ENCODE measurements around the gene MAT2A.
A peak's percentile ranks its signal among the peaks of the same experiment; 100 is the strongest.

The MAT2A gene

GRCh38 chr2:85514323-85514722 lies 24.6 kb upstream of the MAT2A start:
- no peak for TF ChIP-seq CTCF (IDR thresholded peaks at IDR 0.05; ENCODE audit: insufficient read depth, low read depth, low read length, missing control alignments)
- H3K4me3 ChIP-seq (ENCODE audit: low read length): no peak overlapping the region
- no peak for DNase-seq (ENCODE audit: low read depth)

- no peak overlapping the region for H3K4me3 ChIP-seq (ENCODE audit: low read length)
- TF ChIP-seq CTCF (IDR thresholded peaks at IDR 0.05; ENCODE audit: insufficient read depth, low read depth, low read length, missing control alignments): no peak
- DNase-seq (ENCODE audit: low read depth): peak; percentile 49
Observed at GRCh38 chr2:85516653-85517389, 22.1 kb upstream of the MAT2A start.

GRCh38 chr2:85522090-85522647 lies 16.8 kb upstream of the MAT2A start:
- no peak for DNase-seq (ENCODE audit: low read depth)
- H3K4me3 ChIP-seq (ENCODE audit: low read length): no peak overlapping the region
- TF ChIP-seq CTCF (IDR thresholded peaks at IDR 0.05; ENCODE audit: insufficient read depth, low read depth, low read length, missing control alignments): no peak

- no peak overlapping the region for H3K4me3 ChIP-seq (ENCODE audit: low read length)
- DNase-seq (ENCODE audit: low read depth): no peak
- no peak for TF ChIP-seq CTCF (IDR thresholded peaks at IDR 0.05; ENCODE audit: insufficient read depth, low read depth, low read length, missing control alignments)
Observed at GRCh38 chr2:85523062-85523902, 15.7 kb upstream of the MAT2A start.

- no peak for DNase-seq (ENCODE audit: low read depth)
- no peak overlapping the region for H3K4me3 ChIP-seq (ENCODE audit: low read length)
- no peak for TF ChIP-seq CTCF (IDR thresholded peaks at IDR 0.05; ENCODE audit: insufficient read depth, low read depth, low read length, missing control alignments)
Observed at GRCh38 chr2:85523903-85524335, 15.0 kb upstream of the MAT2A start.

- TF ChIP-seq CTCF (IDR thresholded peaks at IDR 0.05; ENCODE audit: insufficient read depth, low read depth, low read length, missing control alignments): no peak
- DNase-seq (ENCODE audit: low read depth): no peak
Observed at GRCh38 chr2:85524336-85524908, 14.5 kb upstream of the MAT2A start.

More at GRCh38 chr2:85524336-85524908, 14.5 kb upstream of the MAT2A start:
- H3K4me3 ChIP-seq (ENCODE audit: low read length): no peak overlapping the region
